ENCODE data around the gene ARF5.

Gene ARF5

DNA sequence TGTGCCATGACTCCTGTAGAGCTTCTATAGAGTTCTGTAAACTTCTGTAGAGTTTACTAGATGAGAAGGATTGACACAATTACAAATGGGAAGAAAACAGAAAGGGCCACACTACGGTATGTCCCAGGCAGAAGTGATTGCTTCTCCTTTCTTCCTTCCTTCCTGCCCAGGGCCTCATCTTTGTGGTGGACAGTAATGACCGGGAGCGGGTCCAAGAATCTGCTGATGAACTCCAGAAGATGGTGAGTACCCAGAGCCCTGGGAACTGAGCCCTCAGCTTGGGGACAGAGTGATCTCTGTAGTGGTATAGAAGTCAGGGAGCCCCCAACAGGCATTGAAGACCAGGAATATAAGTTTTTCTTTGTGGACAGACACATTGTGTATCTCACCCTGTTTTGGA is 1.7 kb downstream of the ARF5 start:
- DNase-seq: no peak

DNA sequence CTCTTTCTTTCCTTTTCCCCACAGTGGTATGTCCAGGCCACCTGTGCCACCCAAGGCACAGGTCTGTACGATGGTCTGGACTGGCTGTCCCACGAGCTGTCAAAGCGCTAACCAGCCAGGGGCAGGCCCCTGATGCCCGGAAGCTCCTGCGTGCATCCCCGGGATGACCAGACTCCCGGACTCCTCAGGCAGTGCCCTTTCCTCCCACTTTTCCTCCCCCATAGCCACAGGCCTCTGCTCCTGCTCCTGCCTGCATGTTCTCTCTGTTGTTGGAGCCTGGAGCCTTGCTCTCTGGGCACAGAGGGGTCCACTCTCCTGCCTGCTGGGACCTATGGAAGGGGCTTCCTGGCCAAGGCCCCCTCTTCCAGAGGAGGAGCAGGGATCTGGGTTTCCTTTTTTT is 3.0 kb downstream of the ARF5 start:
- DNase-seq: no peak

DNA sequence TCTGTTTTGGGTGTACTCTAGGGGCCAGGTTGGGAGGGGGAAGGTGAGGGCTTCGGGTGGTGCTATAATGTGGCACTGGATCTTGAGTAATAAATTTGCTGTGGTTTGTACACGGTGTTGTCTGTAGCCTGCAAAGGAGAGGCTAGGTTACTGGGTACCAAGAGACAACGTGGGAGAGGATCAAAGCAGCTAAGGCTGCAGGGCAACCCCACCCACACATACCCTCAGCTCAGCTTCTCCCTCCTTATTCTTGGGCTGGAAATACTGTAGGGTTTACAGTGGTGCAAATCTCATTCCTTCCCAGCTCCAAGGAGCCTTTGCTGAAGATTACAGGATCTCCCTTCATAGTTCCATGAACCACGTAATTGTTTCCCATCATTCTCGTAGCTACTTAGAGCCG is 3.4 kb downstream of the ARF5 start:
- no peak for DNase-seq

DNA sequence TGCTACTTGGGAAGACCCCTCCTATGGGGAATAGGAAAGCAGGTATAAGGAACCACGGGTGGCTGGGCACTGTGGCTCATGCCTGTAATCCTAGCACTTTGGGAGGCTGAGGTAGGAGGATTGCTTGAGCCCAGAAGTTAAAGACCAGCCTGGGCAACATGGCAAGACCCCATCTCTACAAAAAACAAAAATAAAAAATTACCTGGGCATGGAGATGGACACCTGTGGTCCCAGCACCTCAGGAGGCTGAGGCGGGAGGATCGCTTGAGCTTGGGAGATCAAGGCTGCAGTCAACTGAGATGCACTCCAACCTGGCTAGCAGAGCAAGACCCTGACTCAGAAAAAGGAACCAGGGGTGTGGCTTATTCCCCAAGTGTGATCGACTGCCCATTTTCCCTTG is 4.3 kb downstream of the ARF5 start:
- DNase-seq: no peak

DNA sequence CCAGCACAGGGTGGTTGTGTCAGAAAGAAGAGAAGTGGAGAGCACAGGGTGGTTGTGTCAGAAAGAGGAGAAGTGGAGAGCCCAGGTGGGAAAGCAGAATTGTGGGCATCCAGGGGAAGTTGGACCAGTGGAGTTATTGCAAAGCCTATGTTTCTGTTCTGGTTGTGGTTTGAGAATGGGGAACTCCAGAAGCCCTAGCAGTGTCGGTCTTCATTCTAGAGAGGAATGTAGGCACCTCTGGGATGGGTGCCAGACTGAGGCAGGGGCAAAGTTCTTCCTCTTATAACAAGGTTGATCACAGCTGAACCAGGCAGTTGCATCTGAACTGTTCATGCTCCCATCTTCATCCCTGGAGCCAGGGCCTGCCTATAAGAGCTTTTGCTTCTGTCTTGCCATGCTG is 6.3 kb downstream of the ARF5 start:
- DNase-seq: peak; percentile 60

DNA sequence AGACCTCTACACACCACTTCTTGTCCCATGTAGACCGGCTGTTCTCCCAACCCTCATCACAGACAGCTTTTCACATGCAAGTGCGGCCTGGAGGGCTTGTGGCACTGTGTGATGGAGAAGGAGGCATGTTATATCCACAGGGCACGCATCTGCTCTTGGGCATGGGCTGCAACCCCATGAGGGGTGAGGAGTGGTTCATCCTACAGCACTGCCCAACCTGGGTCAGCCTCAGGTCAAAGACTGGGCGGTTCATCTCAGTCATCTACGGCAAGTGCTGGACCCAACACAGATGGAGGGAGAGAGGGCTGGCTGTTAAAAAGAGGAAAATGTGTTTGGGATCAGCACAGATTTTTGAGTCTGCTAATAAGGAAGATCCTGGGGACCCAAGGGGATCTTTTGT is 7.5 kb downstream of the ARF5 start:
- DNase-seq: no peak

DNA sequence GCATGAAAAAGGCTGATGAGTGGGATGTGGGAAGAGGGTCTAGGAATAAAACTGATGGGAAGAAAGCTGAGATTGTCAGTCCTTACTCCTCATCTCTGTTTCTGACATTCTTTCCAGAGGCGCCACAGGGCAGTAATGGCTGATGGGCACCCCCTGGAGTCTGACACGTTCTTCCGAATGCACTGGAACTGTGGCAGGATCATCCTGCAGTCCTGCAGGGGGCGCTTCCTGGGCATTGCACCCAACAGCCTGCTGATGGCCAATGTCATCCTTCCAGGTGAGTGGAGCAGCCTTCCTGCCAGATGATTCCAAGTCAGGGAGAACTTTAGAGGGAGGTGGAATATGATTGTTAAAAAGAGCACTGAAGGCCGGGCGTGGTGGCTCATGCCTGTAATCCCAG is 10.1 kb downstream of the ARF5 start:
- no peak for DNase-seq

DNA sequence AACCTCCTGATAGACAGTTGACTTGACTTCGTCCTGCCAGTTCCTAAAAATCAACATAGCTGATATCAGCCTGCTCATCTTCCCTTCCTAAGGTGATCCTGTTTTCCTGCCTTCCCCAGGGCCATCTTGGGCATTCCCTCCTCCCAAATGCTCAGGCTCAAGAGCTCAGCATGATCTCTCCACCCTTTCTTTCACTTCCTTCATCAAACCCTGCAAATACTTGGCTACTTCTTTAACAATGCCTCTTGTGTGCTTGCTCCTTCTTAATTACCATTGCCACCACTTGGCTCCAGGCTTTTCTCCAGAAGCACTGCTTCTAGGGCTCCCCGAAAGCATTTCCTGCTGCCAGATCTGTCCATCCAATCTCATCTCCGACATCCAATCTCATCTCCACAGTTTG is 12.7 kb downstream of the ARF5 start:
- DNase-seq: no peak

DNA sequence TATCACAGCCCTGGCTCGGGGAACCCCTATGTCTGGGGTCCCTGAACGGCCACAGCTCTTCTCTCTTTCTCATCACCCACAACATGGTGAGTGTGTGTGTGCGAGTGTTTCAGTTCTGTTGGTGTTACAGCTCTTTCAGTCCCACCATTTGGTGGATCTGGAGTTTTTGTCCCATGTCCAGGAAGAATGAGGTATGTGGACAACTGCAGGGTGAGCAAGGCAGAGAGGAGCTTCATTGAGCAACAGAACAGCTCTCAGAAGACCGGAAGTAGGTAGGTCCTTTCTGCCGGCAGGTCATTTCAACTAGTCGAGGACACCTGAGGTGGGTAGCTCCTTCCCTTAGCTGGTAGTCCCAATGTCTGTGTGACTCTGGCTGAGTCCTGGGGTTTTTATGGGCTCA is 20.2 kb downstream of the ARF5 start:
- DNase-seq: no peak

DNA sequence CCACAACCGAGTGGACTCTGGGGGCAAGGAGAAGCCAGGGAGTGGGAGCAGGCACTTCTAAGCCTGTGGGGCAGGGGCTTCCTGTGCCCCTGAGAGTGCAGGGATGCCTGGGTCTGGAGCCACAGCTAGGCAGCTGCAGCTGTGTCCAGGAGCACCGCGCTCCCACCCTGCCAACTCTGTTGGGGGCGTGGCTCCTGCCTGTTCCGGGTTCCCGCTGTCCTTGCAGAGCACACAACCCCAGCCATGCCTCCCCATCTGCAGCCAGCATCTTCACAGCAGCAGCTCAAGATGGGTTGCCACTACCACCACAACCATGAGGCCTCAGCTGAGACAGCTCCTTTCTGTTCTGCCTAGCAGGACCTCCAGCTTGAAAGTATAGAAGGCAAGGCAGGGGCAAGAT is 21.1 kb downstream of the ARF5 start:
- DNase-seq: no peak

DNA sequence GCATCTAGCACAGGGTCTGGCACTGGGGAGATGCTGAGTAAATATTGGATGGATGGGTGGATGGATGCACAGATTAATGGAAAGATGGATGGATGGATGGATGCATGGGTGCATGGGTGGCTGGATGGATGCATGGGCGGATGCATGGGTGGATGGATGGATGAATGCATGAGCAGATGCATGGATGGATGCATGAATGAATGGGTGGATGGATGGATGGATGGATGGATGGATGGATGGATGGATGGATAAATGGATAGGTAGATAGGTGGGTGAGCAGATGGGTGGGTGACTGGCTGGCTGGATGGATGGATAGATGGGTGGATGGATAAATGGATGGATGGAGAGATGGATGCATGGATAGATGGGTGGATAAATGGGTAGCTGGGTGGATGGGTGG is 24.1 kb downstream of the ARF5 start:
- DNase-seq: no peak

DNA sequence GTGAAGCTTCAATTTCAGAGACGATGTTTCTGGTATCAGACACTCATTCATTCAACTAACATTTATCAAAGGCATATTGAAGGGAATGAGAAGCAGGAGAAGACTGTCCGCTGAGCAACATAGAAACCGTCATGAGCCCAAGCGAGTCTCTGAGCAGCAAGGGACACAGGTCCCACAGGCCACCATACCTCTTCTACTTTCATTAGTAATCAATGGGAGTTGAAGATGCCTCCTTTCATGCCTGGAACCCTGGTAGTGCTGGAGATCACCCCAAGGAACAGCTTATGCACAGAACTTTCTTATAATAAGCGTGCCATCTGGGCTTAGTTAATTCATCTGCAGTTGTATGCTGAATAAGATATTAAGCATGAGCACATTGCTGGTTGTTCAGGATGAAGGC is 28.5 kb downstream of the ARF5 start:
- DNase-seq: no peak

DNA sequence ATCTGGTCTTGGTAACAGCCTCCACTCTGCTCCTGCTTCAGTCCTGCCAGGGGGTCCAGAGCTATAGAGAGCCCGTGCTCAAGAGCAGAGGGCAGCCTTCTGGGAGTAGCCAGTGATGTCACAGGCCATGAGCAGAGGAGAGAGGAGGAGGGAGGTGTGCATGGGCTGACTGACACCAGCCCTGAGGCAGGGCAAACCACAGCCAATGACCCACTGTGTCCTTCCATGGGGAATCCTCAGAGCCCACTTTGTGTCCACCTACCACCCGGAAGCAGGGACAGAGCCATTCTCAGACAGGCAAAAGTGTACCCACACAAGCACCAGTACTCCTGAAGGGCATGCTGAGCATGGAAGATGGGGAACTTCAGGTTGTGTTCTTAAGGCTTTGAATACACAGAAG is 29.8 kb downstream of the ARF5 start, which contains the start of gene PAX4:
Gene PAX4 (minus strand): TSS at position 101 of the 400 bp plus-strand sequence. CDS start 2,214 bp downstream, outside the sequence.
- no peak for DNase-seq

DNA sequence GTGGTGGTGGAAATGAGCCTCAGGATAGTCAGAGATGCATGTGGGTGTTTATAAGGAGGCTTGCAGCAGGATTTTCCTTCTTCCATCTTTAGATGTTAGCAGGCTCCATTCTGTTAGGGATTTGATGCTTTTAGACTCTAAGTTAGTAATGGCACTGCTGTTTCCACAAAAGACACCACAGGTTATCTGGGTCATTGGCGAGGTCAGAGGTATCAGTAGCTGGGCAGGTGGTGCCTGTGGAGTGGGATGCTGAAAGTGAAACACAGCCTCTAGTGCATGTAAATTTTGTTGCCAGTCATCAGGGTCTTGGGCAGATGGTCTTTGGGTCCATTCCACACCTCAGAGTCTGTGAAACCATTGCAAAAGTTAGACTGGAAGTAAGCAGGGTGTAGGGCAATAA is 30.6 kb downstream of the ARF5 start:
- DNase-seq: no peak

DNA sequence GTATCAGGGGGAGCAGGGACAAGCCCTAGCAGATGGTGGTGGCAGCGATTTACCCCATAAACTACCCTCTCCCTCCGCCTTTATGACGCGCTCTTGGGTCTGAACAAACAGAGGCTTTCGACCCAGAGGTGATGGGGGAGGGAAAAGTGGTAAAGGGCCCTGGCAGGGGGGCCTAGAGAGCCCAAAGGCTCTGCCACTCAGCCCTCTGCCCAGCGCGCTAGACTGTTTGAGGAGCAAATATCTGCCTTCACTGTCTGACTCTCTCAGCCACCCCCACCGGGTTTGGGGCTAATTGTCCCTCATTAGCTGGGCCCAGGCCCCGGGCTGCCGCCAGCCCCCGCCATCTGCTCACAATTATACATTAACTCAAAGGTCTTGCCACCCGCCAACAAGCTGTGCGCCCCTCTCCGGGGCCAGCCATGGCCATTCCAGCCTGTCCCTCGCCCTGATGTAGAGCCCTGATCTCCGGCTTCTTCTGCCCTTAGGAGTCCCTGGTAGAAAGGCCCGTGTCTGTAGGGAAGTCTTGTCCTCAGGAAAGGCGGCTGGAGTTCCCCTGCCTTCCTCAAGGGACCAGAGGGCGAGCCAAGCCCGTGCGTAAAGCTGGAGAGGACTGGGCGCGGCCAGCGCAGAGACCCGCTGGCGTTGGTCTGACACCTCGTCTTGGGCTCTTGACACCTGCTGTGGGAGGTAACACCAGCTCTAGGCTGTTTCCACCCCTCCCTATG is 31.6 kb downstream of the ARF5 start:
- no peak for DNase-seq

DNA sequence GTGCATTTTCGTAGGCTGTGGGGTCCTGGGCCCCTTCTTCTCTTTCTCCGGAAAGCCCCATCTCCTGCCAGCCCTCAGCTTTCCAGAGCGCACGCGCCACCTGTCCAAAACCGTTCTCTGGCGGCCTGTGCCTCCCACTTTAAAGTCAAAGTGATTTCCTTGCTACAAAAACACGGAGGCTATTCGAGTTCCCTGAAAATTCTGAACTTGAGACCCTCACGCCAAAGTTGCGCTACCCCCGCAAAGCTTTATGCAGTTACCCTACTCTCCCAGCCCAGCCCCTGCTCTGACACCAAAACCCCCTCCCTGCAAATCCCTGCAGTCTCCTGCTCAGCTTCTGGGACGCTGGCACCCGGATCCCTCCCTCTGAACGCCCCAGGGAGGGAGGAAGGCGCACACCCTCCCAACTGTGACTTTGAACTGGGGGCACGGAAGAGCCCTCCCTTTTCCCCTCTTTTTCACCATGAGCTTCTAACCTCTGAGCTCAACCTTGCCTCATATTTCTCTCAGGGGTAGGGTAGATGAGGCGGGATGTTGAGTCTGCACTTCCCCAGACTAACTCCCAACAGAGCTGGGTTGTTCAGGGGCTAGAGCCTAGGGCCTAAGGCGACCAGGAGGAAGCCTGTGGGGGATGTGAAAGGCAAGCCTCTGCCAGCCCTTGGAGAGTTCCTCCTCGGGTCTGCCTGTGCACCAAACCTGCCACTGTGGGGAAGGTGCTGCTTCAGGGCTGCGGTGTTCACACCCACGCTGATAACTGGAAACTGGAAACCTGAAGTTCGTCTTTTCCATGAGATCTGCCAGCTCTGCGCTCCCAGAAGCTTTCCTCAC is 32.4 kb downstream of the ARF5 start:
- DNase-seq: no peak

DNA sequence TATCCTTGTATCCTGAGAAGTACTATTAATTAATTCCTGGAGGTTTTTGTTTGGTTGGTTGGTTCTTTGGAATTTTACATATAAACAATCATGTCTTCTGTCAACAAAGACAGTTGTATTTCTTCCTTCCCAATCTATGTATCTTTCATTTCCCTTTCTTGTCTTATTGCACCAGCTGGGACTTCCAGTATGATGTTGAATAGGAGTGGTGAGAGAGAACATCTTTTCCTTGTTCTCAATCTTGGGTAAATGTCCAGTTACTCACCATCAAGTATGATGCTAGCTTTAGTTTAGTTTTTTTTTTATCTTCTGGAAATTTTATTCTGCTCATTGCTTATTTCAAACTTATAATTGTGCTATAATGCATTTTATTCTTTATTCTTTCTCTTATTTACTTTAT is 37.1 kb downstream of the ARF5 start:
- DNase-seq: no peak

DNA sequence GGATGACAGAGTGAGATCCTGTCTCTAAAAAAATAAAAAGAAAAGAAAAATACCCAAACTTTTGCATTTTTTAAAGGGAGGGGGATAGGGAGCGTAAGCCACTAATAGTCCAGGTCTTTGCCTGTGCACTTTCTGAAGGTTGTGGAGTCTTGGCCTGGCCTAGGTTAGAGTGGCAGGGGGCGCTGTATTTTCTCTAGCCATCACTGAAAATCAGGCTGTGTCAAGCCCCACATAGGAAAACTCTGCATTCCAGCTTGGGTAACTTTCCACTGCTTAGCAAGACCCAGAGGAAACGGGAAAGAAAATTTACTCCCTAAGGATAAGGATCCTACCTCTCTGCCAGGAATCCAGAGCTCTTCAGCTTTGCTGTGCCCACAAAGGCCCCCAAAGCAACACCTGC is 40.2 kb downstream of the ARF5 start:
- DNase-seq: no peak

DNA sequence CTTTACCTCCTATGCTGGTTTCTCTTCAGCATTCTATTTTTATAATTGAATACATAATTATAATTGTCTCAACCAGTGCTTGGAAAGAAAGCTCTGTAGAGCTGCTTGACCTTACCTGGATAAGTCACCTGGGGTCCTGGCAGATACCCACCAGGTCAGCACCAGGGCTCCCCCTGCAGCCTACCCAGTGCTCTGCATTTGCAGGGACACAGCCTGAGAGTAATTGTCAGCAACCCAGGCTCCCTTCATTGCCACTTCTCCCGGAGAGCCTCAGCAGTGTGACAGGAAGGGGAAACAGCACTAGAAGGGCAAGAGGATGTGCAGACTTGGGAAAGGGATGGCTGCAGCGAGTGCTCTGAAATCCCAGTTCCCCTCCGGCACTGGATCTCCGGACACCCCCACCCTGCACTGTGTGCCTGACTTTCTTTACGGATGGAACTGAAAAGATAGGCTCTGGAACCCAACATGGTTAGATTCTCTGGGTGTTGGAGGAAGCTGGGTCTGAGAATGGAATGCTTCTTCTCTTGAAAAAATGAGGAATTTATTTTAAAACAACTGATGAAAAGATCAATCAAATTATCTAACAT is 41.1 kb downstream of the ARF5 start:
- peak; percentile 36 for DNase-seq

DNA sequence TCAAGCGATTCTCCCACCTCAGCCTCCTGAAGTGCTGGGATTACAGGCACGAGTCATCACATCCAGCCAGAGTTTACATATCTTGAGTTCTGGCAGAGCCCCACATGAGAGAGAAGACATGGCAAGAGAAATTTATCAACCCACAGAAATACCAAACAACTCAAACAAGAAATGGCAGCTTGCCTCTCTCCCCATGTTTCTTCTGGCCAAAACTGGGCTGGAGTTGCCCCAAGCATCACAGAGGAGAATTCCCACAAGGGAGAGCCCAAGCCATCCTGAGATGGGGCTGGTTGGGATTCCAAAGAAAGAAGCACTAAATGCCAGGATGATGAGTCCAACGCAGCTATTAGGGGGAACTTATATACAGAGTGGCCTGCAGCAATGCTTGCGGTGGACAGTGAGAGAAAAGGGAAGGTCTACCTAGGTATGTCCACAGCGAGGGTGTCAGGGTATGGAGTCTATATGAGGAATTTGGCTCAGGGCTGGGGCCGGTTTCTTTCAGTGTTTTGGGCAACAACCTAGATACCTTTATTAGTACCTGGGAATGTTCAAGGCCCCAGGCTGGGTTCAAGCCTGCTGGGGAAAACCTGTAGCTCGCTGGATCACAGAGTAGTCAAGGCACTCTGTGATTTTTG is 44.2 kb downstream of the ARF5 start:
- DNase-seq: no peak

DNA sequence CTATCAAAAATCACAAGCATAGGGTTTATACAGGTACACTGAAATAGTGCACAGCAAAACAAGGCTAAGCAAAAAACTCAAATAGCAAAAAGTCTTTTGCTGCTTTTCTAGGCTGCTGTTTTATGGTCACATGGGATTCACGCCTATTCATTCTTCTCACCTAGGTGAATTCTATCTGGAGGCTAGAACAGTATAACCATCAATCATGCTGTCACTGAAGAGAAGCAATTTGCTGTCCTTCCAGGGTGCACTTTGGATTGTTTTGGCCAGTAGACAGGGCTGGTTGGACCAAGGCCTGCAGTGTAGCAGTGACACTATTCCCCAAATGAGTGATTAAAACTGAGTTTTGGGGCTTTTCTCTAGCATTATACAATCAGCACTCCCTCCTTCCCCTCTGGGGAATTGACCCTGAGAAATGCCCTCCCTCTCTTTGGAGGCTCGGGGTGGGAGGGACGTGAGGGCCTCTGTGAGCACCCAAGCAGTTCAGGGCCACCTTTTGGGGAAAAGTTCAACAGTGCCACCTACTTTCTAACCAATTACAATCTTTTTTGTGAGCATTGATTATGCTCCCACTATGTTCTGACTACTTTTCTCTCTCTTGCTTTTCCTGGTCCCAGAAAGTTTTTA is 47.6 kb downstream of the ARF5 start:
- no peak for DNase-seq

DNA sequence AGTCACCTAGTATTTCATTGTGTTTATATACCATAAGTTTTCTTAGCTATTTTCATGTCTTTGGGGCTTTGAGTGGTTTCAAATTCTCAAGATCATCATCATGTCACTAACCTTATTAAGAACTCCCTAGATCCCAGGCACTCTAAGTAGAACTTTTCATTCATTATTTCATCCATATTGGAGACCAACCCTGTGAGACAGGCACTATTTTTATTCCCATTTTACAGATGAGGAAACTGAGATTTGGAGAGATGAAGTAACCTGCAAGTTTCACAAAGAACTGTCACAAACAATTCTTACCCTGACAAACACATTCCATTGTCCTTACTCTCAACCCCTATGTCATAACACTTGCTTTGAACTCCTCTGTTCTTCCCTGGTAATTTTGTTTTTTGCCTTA is 50.0 kb downstream of the ARF5 start:
- DNase-seq: no peak

All from hematopoietic multipotent progenitor cell treated with erythropoietin and hydrocortisone succinate and interleukin-3 and kit ligand, for 6 days (in vitro differentiated cells).